ENCODE data around the gene RFX6.

- TF ChIP-seq POLR2AphosphoS5 (IDR thresholded peaks at IDR 0.05; ENCODE audit: low read depth, low read length), result no peak
- TF ChIP-seq TAF1 (IDR thresholded peaks at IDR 0.05; ENCODE audit: borderline replicate concordance, insufficient read depth, low read length), result no peak
- TF ChIP-seq REST (IDR thresholded peaks at IDR 0.05; ENCODE audit: insufficient read depth in 1 of 2, low read depth in 2 of 2, low read length in 2 of 2), result no peak
These were observed 4.3 kb upstream of the RFX6 start for GRCh38 chr6:116872771-116873170.
